HG03565 (cell line): ENCODE data around the gene VTCN1.
"Not testable (repeated sequence)": the region's sequence is repeated elsewhere in the genome, so short reads cannot be mapped to it uniquely, and the experiment has no call there.

Source experiments
- ATAC-seq: cut with Tn5 transposase; IDR thresholded peaks from one replicate; pipeline ENCODE4 v1.9.1; 2021; ENCODE audit warnings: mild to moderate bottlenecking, moderate library complexity; ENCODE audit not compliant: unreplicated experiment

Gene VTCN1, protein sequence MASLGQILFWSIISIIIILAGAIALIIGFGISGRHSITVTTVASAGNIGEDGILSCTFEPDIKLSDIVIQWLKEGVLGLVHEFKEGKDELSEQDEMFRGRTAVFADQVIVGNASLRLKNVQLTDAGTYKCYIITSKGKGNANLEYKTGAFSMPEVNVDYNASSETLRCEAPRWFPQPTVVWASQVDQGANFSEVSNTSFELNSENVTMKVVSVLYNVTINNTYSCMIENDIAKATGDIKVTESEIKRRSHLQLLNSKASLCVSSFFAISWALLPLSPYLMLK

DNA sequence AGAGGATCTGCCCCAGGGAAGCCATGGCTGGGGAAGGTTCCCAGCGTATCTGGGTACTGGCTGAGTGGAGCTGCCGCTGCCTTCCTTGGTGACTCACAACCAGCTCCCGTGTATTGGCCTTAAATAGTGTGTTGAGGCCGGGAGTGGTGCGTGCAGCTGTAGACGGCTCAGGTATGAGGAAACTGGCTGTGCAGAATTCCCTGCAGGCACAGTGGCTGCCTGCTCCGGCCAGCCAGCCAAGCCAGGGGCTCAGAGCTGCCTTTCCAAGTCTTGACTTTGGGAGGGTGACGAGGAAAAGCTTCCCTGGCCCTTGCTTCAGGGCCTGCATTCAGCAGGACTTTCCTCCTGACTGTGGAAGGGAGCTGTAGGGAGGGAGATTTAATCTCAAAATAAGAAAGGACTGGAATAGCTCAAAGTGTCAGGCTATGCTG lies at the start of gene VTCN1:
Gene VTCN1 (minus strand): TSS at position 97 of the 431 bp plus-strand sequence. CDS start 72 bp downstream, at position 25.
- ATAC-seq, result no peak

DNA sequence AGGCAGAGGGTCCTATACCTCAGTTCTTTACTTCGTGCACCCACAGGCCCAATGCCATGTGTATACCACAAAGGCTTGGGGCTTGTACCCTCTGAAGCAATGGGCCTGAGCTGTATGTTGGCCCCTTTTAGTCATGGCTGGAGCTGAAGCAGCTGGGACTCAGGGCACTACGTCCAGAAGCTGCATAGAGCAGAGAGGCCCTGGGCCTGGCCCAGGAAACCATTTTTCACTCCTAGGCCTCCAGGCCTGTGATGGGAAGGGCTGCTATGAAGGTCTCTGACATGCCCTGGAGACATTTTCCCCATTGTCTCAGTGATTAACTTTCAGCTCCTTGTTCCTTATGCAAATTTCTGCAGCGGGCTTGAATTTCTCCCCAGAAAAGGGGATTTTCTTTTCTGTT lies 48.1 kb upstream of the VTCN1 start:
- no peak for ATAC-seq

- ATAC-seq, result not testable (repeated sequence)
These were observed 47.3 kb upstream of the VTCN1 start for GRCh38 chr1:117258075-117258474.

GRCh38 chr1:117257291-117257690 lies 46.6 kb upstream of the VTCN1 start:
- ATAC-seq, result no peak

GRCh38 chr1:117250061-117250606 lies 39.4 kb upstream of the VTCN1 start:
- no peak for ATAC-seq

GRCh38 chr1:117244971-117245370 lies 34.2 kb upstream of the VTCN1 start:
- no peak for ATAC-seq

GRCh38 chr1:117244306-117244705 lies 33.6 kb upstream of the VTCN1 start:
- ATAC-seq, result no peak

- ATAC-seq, result no peak
These were observed 30.8 kb upstream of the VTCN1 start for GRCh38 chr1:117241512-117241911.

- no peak for ATAC-seq
These were observed 29.8 kb upstream of the VTCN1 start for GRCh38 chr1:117240547-117240946.

DNA sequence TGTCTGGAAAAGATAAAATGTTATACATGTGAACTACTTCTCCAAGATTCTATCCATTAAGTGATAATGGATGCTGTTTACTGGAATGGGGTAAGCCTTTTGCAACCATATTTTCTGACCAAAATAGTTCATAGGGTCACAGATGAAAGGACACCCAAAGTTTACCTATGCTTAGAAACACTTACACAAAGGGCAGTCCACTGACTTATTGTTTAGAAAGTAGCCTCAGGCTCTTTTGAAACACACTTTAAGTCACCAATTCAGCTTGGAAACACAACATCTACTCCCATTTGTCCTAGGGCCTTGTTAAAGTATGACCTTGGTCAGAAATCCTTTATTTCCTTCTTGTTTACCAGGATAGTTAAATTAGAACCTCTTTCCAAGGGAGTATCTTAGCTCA lies 28.7 kb upstream of the VTCN1 start:
- ATAC-seq, result no peak

- ATAC-seq, result no peak
These were observed 27.1 kb upstream of the VTCN1 start for GRCh38 chr1:117237726-117238381.

- ATAC-seq, result no peak
These were observed 25.2 kb upstream of the VTCN1 start for GRCh38 chr1:117235863-117236465.

DNA sequence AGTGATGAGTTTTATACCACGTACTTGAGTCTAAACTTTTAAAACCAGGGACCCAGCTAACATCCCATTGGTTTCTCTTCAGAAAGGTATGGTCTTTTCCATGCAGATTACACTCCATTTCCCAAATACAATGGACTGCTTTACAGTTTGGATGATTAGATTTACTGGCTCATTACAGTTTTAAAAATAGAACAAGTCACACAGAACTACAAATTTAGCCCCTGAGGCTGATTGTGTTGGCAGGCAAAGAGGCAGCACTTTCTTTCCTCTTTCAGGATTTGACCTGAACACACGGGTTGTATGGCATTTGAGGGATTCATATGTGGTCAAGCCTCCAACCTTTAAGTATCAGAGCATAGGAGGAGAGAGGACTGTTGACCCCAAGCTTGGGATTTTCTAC lies 21.8 kb upstream of the VTCN1 start:
- ATAC-seq, result no peak

- no peak for ATAC-seq
These were observed 21.1 kb upstream of the VTCN1 start for GRCh38 chr1:117231748-117232373.

DNA sequence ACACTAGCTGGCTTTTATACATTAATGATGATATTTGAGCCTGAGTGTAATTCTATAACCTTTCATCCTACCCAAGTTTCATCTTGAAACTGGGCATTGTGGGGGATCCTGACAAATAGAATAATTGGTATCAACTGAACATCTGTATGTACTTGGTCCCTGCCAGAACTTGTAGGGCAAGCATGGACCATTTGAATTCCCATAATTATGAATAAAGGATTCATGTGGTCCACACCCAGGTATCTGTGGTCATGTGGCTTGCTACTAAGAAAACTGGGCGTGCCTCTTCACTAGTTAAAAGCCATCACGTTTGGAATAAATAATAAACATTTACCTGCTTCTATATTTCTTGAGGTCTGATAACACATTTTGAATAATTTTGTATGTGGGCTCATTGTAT lies 20.6 kb upstream of the VTCN1 start:
- no peak for ATAC-seq

GRCh38 chr1:117229217-117229616 lies 18.5 kb upstream of the VTCN1 start:
- ATAC-seq, result no peak

GRCh38 chr1:117225931-117226330 lies 15.2 kb upstream of the VTCN1 start:
- no peak for ATAC-seq

DNA sequence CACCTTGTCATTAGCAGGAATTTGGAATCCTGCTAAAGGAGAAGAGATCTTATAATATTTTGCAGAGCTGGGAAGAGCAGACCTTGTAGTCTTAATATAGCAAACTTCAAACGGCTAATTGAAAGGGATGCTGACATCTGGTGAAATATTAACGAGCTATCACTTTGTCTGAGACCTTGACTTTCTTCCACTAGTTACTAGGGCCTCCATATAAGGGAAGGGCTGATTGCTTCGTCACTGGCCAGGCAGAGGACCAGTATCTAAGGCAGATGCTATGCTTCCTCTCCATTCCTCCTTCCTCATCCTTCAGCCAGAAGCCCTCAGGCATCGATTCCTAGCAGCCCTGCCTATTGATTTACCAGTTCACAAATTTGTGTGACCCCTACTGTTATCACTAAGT lies 6.0 kb upstream of the VTCN1 start:
- ATAC-seq, result no peak

- ATAC-seq, result no peak
These were observed 5.2 kb upstream of the VTCN1 start for GRCh38 chr1:117215733-117216462.

- ATAC-seq, result no peak
These were observed 4.3 kb upstream of the VTCN1 start for GRCh38 chr1:117215019-117215418.

- no peak for ATAC-seq
These were observed 2.3 kb upstream of the VTCN1 start for GRCh38 chr1:117213046-117213445.
